ENCODE results near the gene C9orf78.
"Not testable (repeated sequence)": the region's sequence is repeated elsewhere in the genome, so short reads cannot be mapped to it uniquely, and the experiment has no call there.

C9orf78 gene

DNA sequence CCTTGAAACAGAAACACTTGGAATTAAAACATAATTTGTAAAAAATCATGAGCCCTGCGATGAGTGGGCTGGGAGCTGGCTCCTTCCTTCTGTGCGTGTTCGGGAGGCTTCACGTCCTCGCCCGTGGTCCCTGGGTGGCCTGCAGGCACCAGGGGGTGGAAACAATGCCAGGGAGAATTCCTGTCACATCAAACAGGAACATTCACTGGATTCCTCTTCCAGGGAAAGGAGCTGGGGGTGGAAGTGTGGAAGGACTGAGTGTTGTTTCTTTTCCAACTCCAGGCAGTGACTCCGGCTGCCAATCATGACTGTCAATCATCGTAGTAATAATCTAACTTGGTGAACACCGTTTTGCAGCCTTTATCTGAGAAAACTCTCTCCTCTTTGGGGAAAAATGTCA lies 21.4 kb downstream of the C9orf78 start:
- DNase-seq (ENCODE audit: low spot score) (no peak), FAIRE-seq (no peak)

- FAIRE-seq (no peak), DNase-seq (ENCODE audit: low spot score) (no peak)
These were observed 22.7 kb downstream of the C9orf78 start for GRCh38 chr9:129812385-129812784.

DNA sequence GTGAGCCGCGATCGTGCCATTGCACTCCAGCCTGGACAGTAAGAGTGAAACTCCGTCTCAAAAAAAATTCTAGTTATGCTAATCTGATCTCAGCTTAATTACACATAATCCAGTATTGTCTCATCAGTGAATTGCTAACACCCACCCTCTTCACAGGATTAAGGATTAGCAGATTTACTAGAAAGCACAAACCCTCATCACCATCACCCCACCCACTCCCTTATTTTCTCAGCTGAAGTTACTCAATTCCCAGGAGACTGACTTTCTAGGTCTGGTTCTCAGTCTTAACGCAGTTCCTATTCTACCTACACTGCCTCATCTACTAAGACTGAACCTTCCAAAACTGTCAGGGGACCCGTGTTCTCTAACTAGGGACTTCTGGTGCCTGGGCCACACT lies 23.1 kb downstream of the C9orf78 start:
- FAIRE-seq, result no peak
- no peak for DNase-seq (ENCODE audit: low spot score)

GRCh38 chr9:129810788-129811187 lies 24.3 kb downstream of the C9orf78 start:
- DNase-seq (ENCODE audit: low spot score) (no peak), FAIRE-seq (no peak)

DNA sequence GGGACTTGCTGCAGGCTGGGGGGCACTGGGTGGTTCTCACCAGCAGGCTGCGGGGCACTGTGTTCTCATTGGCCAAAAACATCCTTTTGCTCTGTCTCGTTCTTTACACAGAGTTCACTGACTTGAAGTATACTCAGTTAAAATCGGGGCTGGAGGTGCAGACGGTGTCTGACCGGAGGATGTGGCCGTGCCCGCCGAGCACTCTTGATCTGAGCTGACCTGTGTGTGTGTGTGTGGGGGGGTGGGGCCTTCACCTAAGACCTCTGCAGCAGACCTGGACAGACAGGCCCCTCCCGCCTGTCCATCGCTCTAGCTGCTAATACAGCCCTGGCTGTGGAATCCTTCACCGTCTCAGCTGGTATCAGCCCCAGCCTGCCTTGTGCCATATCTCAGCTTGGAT lies 25.0 kb downstream of the C9orf78 start:
- FAIRE-seq, result no peak
- DNase-seq (ENCODE audit: low spot score), result no peak

DNA sequence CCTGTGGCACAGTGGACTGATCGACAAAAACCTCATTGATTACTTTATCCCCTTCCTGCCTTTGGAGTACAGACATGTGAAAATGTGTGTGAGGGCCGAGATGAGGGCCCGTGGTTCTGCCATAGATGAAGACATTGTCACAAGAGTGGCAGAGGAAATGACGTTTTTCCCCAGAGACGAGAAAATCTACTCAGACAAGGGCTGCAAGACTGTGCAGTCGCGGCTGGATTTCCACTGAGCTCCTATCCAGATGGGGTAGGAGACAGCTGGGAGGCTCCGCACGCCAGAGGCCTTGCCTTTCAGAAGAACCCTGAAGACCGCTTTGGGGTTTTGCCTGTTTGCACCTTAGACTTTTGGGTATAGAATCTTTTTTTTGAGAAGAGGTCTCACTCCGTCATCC lies 25.7 kb downstream of the C9orf78 start:
- FAIRE-seq, result no peak

DNA sequence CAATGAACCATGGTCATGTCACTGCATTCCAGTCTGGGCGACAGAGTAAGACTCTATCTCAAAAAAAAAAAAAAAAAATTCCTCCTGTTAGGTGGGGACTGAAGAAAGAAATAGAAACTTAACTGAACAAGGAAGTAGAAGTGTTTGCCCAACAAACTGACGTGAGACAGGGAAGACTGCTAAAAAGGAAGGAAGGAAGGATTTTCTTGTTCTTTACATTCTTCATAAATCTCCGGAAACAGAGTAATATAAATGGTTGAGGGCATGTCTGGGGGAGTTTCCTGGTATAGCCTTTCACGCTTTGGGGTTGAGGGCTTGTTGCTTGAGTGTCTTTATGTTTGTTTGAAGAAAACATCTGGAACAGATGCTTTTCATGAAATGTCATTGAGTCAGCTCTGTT lies 29.0 kb downstream of the C9orf78 start:
- no peak for FAIRE-seq
- DNase-seq (ENCODE audit: low spot score), result no peak

More for the DNA sequence above, 25.7 kb downstream of the C9orf78 start:
- no peak for DNase-seq (ENCODE audit: low spot score)

DNA sequence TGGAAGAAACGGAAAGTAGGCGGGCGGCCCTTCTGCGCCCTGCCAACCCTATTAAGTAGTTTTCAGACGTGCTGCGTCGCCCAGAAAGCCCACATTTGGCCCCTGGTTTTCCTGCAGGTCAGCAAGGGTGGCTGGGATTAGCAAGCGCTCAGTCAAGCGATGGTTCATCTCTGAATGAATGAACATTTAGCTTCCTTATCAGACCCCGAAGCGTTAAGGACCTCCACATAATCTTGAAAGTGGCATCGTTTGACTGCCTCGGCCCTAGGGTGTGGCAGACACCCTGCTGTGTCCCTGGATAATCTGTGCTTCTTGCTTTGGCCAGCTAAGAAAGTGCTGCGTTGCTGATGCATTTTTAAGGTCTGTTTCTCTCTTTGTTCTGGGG lies 31.4 kb downstream of the C9orf78 start:
- DNase-seq (ENCODE audit: low spot score) (no peak), FAIRE-seq (no peak)

DNA sequence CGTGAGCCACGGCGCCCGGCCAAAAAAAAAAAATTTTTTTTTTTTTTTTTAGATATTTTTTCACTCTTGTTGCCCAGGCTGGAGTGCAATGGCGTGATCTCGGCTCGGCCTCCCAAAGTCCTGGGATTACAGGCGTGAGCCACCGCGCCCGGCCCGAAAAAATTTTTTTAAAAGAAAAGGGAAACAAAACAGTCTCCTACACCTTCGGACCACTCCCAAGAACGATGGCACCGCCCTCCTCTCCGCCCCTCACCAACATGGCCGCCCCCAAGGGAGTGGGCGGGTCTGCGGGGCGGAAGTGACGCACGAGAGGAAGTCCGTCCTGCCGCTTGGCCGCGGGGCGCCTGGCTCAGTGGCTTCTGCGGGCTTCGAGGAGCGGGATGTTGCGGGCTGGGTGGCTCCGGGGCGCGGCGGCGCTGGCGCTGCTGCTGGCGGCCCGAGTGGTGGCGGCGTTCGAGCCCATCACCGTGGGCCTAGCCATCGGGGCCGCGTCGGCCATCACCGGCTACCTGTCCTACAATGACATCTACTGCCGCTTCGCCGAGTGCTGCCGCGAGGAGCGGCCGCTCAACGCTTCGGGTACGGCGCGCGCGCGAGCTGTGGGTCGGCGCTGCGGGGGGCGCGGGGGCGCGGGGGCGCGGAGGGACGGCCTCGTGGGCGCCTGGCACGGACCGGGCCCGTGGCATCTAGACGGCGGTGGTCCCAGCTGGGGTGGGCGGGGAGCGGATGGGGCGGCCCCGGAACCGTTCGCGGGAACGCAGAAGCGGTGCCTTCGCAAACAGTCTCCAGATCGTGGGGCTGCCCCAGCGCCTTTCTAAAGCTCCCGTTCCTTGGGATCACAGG lies 32.0 kb downstream of the C9orf78 start, which contains the start of gene TOR1B:
Gene TOR1B, plus strand, starts transcription at position 352 of the 843 bp plus-strand sequence. Its CDS starts 29 bp downstream, at position 381.
- no peak for FAIRE-seq
- DNase-seq (ENCODE audit: low spot score), result peak; percentile 71

- no peak for FAIRE-seq
- DNase-seq (ENCODE audit: low spot score), result no peak
These were observed 33.6 kb downstream of the C9orf78 start for GRCh38 chr9:129801504-129801903.

GRCh38 chr9:129798973-129799372 lies 36.1 kb downstream of the C9orf78 start:
- DNase-seq (ENCODE audit: low spot score) (no peak), FAIRE-seq (no peak)

DNA sequence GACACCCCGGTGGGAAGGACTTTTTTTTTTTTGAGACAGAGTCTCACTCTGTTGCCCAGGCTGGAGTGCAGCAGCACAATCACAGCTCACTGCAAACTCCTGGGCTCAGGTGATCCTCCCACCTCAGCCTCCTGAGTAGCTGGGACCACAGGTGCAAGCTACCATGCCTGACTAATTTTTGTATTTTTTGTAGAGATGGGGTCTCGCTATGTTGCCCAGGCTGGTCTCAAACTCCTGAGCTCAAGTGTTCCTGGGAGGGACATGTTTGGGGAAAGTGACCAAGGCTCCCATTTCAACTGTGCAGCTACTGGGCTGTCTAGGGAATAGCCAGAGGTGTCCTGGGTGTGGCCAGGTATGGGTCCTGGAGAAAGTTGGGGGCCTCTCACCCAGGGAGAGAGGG lies 39.0 kb downstream of the C9orf78 start:
- FAIRE-seq; DNase-seq (ENCODE audit: low spot score): not testable (repeated sequence)

DNA sequence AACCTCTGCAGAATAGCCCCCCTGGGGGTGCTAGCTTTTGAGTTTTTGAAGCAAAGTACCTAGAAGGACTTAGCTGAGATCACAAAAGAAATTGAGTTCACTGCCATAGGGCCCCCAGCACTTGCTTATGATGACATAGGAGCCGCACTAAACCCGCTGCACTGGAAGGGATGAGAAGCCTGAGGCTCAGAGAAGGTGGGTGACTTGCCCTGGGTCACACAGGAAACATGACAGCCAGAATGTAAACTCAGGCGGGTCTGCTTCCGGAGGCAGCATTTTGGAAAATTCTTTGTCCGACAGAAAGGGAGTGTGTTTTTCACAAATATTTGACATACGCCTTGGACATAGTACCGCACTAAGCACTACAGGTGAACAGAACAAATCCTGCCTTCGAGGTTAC lies 40.5 kb downstream of the C9orf78 start:
- no peak for FAIRE-seq
- no peak for DNase-seq (ENCODE audit: low spot score)

DNA sequence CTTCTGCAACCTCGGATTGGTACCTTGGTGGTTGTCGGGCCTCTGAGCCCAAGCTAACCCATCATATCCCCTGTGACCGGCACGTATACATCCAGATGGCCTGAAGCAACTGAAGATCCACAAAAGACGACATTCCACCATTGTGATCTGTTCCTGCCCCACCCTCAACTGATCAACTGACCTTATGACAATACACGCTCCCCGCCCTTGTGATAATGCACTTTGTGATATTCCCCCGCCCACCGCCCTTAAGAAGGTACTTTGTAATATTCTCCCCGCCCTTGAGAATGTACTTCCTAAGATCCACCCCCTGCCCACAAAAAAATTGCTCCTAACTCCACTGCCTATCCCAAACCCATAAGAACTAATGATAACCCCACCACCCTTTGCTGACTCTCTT lies 48.6 kb downstream of the C9orf78 start:
- no peak for FAIRE-seq

GRCh38 chr9:129785866-129786265 lies 49.2 kb downstream of the C9orf78 start:
- DNase-seq (ENCODE audit: low spot score) (no peak), FAIRE-seq (no peak)

More for the DNA sequence above, 48.6 kb downstream of the C9orf78 start:
- no peak for DNase-seq (ENCODE audit: low spot score)

DNA sequence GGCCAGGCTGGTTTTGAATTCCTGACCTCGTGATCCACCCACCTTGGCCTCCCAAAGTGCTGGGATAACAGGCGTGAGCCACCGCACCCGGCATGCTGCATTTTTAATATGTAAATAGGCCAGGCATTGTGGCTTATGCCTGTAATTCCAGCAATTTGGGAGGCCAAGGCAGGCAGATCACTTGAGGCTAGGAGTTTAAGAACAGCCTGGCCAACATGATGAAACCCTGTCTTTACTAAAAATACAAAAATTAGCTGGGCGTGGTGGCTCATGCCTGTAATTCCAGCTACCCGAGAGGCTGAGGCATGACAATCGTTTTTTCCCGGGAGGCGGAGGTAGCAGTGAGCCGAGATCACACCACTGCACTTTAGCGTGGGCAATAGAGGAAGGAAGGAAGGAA lies 50.1 kb downstream of the C9orf78 start:
- DNase-seq (ENCODE audit: low spot score); FAIRE-seq: not testable (repeated sequence)

DNA sequence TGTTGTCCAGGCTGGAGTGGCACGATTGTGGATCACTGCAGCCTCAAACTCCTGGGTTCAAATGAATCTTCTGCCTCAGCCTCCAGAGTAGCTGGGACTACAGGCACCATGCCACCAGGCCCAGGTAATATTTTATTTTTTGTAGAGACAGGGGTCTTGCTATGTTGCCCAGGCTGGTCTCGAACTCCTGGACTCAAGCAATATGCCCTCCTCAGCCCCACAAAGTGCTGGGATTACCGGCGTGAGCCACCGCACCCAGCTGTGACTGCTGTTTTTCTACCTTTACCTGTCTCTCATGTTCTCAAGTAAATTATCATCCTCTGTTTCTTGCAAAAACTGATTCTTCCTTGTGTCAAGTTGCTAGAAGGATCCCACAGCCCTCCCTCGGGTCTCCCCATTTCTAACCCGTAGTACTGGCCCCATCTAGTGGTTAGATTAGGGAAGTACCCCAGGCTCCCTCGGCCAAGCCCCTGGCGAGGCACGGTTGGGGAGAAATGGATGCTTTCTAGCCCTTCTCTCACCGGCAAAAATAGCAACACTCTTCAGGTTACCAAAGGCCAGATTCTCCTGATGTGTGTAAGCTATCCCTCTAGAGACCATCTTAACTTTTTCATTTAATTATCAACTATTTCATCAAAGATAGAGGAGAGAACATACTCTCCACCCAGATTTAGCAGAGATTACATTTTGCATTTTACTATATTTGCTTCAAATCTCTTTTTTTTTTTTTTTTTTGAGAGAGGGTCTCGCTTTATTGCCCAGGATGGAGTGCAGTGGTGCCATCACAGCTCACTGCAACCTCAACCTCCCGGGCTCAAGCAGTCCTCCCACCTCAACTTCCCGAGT lies 51.3 kb downstream of the C9orf78 start:
- DNase-seq (ENCODE audit: low spot score) (peak; percentile 52), FAIRE-seq (peak; percentile 75)

- DNase-seq (ENCODE audit: low spot score) (peak; percentile 11), FAIRE-seq (no peak)
These were observed 53.1 kb downstream of the C9orf78 start for GRCh38 chr9:129781981-129782380.

GRCh38 chr9:129781131-129781530 lies 53.9 kb downstream of the C9orf78 start:
- FAIRE-seq (no peak), DNase-seq (ENCODE audit: low spot score) (no peak)

DNA sequence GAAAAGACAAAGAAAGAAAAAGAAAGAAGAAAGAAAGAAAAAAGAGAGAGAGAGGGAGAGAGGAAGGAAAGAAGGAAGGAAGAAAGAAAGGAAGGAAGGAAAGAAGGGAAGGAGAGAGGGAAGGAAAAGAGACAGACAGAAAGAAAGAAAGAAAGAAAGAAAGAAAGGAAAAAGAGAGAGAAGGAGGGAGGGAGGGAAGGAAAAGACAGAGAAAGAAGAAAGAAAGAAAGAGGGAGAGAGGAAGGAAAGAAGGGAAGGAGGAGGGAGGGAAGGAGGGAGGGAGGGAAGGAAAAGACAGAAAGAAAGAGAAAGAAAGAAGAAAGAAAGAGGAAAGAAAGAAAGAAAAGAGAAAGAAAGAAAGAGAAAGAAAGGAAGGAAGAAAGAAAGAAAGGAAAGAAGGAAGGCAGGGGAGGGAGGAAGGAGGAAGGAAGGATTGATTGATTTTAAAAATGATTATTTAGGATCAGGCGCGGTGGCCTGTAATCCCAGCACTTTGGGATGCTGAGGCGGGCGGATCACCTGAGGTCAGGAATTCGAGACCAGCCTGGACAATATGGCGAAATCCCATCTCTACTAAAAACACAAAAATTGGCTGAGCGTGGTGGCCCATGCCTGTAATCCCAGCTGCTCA lies 55.4 kb downstream of the C9orf78 start:
- FAIRE-seq, result no peak
- DNase-seq (ENCODE audit: low spot score), result no peak

GRCh38 chr9:129778469-129778868 lies 56.6 kb downstream of the C9orf78 start:
- DNase-seq (ENCODE audit: low spot score) (no peak), FAIRE-seq (no peak)

DNA sequence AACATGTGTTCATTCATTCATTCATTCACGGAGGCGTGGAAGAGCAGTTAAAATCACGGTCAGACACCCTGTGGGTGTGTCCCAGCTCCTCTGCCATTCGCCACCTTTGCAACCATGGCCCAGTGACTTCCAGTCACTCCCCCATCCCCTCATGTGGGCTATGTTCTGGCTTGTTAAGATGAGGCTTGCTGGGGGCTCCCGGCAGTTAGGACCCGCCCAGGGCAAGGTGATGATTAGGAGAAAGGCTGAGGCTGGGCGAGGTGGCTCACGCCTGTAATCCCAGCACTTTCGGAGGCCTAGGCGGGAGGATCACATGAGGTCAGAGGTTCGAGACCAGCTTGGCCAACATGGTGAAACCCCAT lies 57.3 kb downstream of the C9orf78 start:
- FAIRE-seq, result no peak
- peak; percentile 32 for DNase-seq (ENCODE audit: low spot score)

All from RCC 7860 (cell line).